HEK293T (cell line): ENCODE results near the gene MED22.
"Not testable (repeated sequence)": the region's sequence is repeated elsewhere in the genome, so short reads cannot be mapped to it uniquely, and the experiment has no call there.

ENCODE experiments used
- CTCF ChIA-PET: fragments of 350-600 bp; formaldehyde crosslinking; extraction: SDS; loops from one replicate; lab custom pipeline; 2021; ENCODE audit warnings: antibody characterized with exemption, inconsistent platforms; lab: Yijun Ruan, JAX
- POLR2A ChIA-PET: fragments of 350-600 bp; formaldehyde crosslinking; extraction: SDS; loops from one replicate; lab custom pipeline; 2020; ENCODE audit warnings: antibody characterized with exemption, inconsistent platforms; lab: Yijun Ruan, JAX
- DNase-seq: peaks from one replicate; pipeline ENCODE4 v3.0.0; 2012; ENCODE audit warnings: mixed read lengths; ENCODE audit errors: extremely low spot score
- ARNT ChIP-seq: fragments of 450-650 bp; IDR thresholded peaks from 2 replicates; pipeline ENCODE4 v1.6.1; 2017; ENCODE audit warnings: mild to moderate bottlenecking
- BHLHE40 ChIP-seq: fragments of 450-650 bp; IDR thresholded peaks from 2 replicates; pipeline ENCODE4 v1.6.1; 2016; ENCODE audit warnings: mild to moderate bottlenecking, moderate library complexity, borderline replicate concordance
- CTBP1 ChIP-seq: fragments of 450-650 bp; IDR thresholded peaks from 2 replicates; pipeline ENCODE4 v1.6.1; 2016; ENCODE audit warnings: borderline replicate concordance
- ELF4 ChIP-seq: fragments of 450-650 bp; IDR thresholded peaks from 2 replicates; pipeline ENCODE4 v1.6.1; 2017; ENCODE audit warnings: antibody characterized with exemption
- FOXA1 ChIP-seq: fragments of 450-650 bp; IDR thresholded peaks from 2 replicates; pipeline ENCODE4 v1.6.1; 2016; ENCODE audit warnings: mild to moderate bottlenecking
- FOXK2 ChIP-seq: fragments of 450-650 bp; IDR thresholded peaks from 2 replicates; pipeline ENCODE4 v1.6.1; 2016; ENCODE audit warnings: mild to moderate bottlenecking
- FOXM1 ChIP-seq: fragments of 450-650 bp; IDR thresholded peaks from 2 replicates; pipeline ENCODE4 v1.6.1; 2017; ENCODE audit warnings: mild to moderate bottlenecking, borderline replicate concordance
- HDGF ChIP-seq: fragments of 450-650 bp; IDR thresholded peaks from 2 replicates; pipeline ENCODE4 v1.6.1; 2017; ENCODE audit warnings: antibody characterized with exemption, borderline replicate concordance
- L3MBTL2 ChIP-seq: fragments of 450-650 bp; conservative IDR thresholded peaks from 2 replicates; pipeline ENCODE4 v1.6.1; 2016; ENCODE audit warnings: mild to moderate bottlenecking
- LEF1 ChIP-seq: fragments of 450-650 bp; IDR thresholded peaks from 2 replicates; pipeline ENCODE4 v1.6.1; 2017; ENCODE audit warnings: mild to moderate bottlenecking, borderline replicate concordance
- NFRKB ChIP-seq: fragments of 450-650 bp; IDR thresholded peaks from 2 replicates; pipeline ENCODE4 v1.6.1; 2016; ENCODE audit warnings: mild to moderate bottlenecking, moderate library complexity
- PKNOX1 ChIP-seq: fragments of 450-650 bp; IDR thresholded peaks from 2 replicates; pipeline ENCODE4 v1.6.1; 2016
- SP1 ChIP-seq: fragments of 450-650 bp; IDR thresholded peaks from 2 replicates; pipeline ENCODE4 v1.6.1; 2017
- SUZ12 ChIP-seq: fragments of 450-650 bp; IDR thresholded peaks from 2 replicates; pipeline ENCODE4 v1.6.1; 2016; ENCODE audit warnings: mild to moderate bottlenecking
- TARDBP ChIP-seq: fragments of 450-650 bp; IDR thresholded peaks from 2 replicates; pipeline ENCODE4 v1.6.1; 2016
- ZNF384 ChIP-seq: fragments of 450-650 bp; IDR thresholded peaks from 2 replicates; pipeline ENCODE4 v1.6.1; 2016

The MED22 gene

GRCh38 chr9:133333011-133333410, 14.9 kb downstream of the MED22 start:
- TF ChIP-seq NFRKB, result no peak
- TF ChIP-seq BHLHE40, result no peak
- TF ChIP-seq HDGF, result no peak
- TF ChIP-seq CTBP1, result no peak
- no peak for TF ChIP-seq ELF4
- DNase-seq, result no peak
- ChIA-PET POLR2A (no interaction called here), CTCF (no interaction called here)

GRCh38 chr9:133332381-133332730, 15.6 kb downstream of the MED22 start:
- ChIA-PET POLR2A (no interaction called here), CTCF (no interaction called here)
- TF ChIP-seq FOXA1, result no peak
- no peak for TF ChIP-seq FOXK2
- DNase-seq, result no peak

GRCh38 chr9:133331641-133332380, 16.1 kb downstream of the MED22 start:
- ChIA-PET CTCF (no interaction called here), POLR2A (no interaction called here)
- TF ChIP-seq SUZ12 (no peak), SP1 (no peak), FOXK2 (no peak), BHLHE40 (no peak), L3MBTL2 (no peak), ARNT (no peak), CTBP1 (no peak), FOXA1 (no peak), LEF1 (no peak), NFRKB (no peak), FOXM1 (no peak), PKNOX1 (no peak), TARDBP (no peak), ELF4 (no peak), ZNF384 (no peak), HDGF (no peak)
- no peak for DNase-seq

- no peak for DNase-seq
- ChIA-PET POLR2A (interaction anchor here (1.3 kb wide), 1 partner anchor 145 kb away, joined by 6 read pairs; no protein-coding TSS in a partner anchor), CTCF (interaction anchor here (0.9 to 2.7 kb wide), 3 partner anchors 93 to 150 kb away, joined by 3 to 37 read pairs (median 3); no protein-coding TSS in a partner anchor)
- TF ChIP-seq FOXM1 (no peak), SUZ12 (no peak), ELF4 (no peak), ARNT (no peak), PKNOX1 (no peak), TARDBP (no peak), FOXK2 (no peak), SP1 (no peak), ZNF384 (no peak), BHLHE40 (no peak), FOXA1 (no peak), L3MBTL2 (no peak), CTBP1 (no peak), LEF1 (no peak), NFRKB (no peak), HDGF (no peak)
These were observed 16.7 kb downstream of the MED22 start for GRCh38 chr9:133331221-133331620.

- not testable (repeated sequence) for DNase-seq
- ChIA-PET CTCF (interaction anchor here (0.6 to 2.7 kb wide), 6 partner anchors 48 to 149 kb away, joined by 3 to 37 read pairs (median 4); no protein-coding TSS in a partner anchor), POLR2A (interaction anchor here (1.1 to 1.5 kb wide), 4 partner anchors 17 to 91 kb away, joined by 3 to 7 read pairs (median 3); partner anchors contain the start of genes MED22 and RPL7A)
These were observed 18.4 kb downstream of the MED22 start for GRCh38 chr9:133329306-133330156.

- no peak for DNase-seq
- CTCF ChIA-PET, result no interaction called here
- no peak for TF ChIP-seq FOXA1
- TF ChIP-seq HDGF, result no peak
- no peak for TF ChIP-seq ZNF384
- no peak for TF ChIP-seq CTBP1
- TF ChIP-seq BHLHE40, result no peak
- no peak for TF ChIP-seq ELF4
- TF ChIP-seq SUZ12, result no peak
- no peak for TF ChIP-seq NFRKB
- no peak for TF ChIP-seq FOXM1
- no peak for TF ChIP-seq L3MBTL2
- no peak for TF ChIP-seq SP1
- TF ChIP-seq LEF1, result no peak
- POLR2A ChIA-PET, result no interaction called here
These were observed 20.0 kb downstream of the MED22 start for GRCh38 chr9:133327834-133328484.

GRCh38 chr9:133327021-133327420, 20.9 kb downstream of the MED22 start:
- CTCF ChIA-PET, result not testable (repeated sequence)

More at GRCh38 chr9:133327021-133327420, 20.9 kb downstream of the MED22 start:
- POLR2A ChIA-PET, DNase-seq: not testable (repeated sequence)
